Endometrial microvascular endothelial cells (primary cell): ENCODE results near the gene TMEM269. TPM values are rescaled to one million over a fixed set of nuclear protein-coding genes. Genes with fewer than 3 reads are reported as not detected.
"Not testable (repeated sequence)": the region's sequence is repeated elsewhere in the genome, so short reads cannot be mapped to it uniquely, and the experiment has no call there.

Experiments
- in situ Hi-C: cut with HindIII; loops from 2 replicates; pipeline ENCODE4 v1.10.0; 2017; ENCODE audit warnings: low sequenced_read_pairs, low pct_unique_long_range_greater_than_20kb; ENCODE audit errors: inconsistent ontology term
- total RNA-seq: library from RNA; depleted of rRNA; stranded (reverse); fragments of >200 nt; gene quantifications from one replicate; pipeline ENCODE4 v1.2.3, GENCODE V29; 2015; ENCODE audit errors: inconsistent ontology term

TMEM269 gene
- total RNA-seq, 1 donor from 2014 or later = not detected

DNA sequence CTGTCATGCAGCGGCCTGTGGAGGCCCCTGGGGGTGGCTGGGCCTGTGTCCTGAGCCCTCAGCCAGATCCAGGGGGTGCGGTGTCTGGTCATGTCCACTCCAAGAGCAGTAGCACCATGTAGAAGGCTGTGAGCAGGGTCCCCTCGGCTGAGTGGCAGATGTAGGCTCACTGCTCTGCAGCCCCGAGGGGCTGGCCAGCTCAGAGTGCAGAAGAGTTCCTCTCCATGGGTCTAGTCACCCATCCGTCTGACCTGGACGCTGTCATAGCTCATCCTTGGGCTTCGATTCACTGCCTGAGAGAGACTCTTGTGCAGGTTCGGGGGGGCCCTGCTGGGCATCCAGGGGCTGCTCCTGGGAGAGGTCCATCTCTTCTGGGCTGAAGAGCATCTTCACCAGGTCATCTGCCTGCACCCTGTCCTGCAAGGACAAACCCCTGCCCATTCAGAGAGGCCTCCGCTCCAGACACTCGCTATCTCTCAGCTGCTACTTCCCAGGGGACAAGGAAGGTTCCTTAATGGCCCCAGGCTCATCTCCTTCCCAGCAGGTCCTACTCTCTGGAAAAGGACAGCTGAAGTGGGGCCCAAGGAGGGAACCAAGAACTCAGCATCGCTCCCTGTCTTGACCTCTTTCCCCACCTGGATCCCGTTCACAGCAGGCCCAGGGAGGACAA lies 38.2 kb upstream of the TMEM269 start:
- in situ Hi-C loops = no loop called here

DNA sequence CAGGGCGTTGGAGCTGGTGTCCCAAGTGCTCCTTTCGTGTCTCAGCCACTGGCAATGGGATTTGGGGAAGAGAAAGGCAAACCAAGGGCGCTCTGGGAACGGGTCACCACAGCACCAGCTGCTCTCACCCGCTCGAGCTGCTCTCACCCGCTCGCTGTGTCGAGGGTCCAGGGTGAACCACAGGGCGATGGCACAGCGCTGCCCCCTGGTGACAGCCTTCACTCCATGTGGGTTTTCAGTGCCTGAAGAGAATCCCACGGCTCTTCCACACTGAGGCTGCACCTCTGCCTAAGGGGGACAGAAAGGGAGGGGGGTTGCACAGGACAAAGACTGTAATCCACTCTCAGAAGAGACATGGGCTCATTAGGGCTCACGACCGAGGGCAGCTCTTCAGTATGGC lies 37.7 kb upstream of the TMEM269 start:
- in situ Hi-C loops = no loop called here

DNA sequence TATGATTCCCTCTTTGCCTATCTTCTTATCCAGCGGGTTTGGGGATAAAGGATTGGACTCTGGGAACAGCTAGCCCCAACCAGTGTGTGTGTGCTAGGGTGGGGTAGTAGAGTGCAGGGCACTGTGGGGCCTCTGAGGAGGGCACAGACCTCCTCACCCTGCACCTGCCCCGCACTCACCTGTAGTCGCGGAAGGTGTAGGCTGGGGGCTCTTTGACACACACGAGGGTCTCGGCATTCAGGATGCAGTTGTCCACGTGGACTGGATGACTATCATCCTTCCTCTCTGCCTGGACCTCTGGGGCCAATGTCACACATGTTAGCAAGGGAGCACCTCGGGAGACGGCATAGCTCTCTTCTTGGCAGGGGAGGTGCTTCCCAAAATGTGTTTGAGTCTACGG lies 36.8 kb upstream of the TMEM269 start:
- in situ Hi-C loops = no loop called here

DNA sequence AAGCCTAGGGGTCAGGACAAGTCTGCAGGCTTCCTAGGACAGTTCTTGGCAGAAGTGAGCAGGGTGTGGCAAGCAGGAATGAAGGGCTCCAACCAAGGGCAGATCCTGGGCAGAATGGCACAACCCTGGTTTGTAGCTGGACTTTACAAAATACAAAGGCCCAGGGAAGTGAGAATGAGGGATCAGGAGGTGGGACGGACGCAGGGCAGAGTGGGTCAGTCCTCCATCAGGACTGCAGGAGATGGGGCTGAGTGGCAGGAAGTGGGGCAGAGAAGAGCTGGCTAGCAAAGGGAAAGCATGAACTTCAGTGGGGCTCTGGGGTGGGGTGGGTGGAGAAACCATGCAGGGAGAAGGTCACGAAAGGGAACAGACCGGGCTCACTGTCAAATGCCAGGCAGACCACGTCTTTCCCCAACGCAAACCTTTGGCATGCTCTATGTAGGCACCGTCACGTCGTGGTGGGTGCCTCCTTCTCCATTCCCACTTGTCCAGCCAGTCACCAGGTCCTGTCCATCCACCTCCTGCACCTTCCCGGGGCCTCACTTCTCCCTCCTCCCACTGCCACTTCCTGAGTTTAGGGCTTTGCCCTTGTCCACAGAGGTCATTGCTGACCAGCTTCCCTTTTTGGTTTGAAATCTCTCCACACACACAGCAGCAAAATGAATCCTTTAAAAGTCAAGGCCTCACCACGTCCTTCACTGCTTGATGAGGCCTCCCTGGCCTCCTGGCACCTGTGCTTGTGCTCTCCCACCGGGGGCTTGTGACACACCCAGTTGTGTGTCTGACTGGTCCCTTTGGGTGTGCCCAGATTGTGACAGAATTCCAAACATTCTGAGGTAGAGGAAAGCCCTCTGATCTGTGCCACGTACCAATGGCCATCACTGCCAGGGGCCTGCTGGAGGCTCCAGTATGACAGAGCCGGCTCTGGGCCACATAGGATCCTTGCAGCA lies 36.1 kb upstream of the TMEM269 start:
- in situ Hi-C loops = no loop called here

DNA sequence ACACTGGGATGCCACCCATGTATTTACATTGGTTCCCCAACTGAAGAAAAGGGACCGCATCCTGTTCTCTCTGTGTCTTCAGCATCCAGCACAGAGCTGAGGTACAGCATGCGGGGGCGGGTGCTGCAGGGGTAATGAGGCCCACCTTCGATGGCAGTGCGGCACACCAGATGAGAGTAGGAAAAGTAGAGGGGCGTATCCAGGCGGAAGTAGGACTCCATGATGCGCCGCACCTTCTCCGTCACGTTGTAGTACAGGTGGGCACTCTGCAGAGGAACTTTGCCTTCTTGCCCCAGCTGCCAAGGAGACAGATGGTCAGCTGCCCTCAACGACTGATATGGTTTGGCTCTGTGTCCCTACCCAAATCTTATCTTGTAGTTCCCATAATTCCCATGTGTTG lies 34.8 kb upstream of the TMEM269 start:
- in situ Hi-C loops = no loop called here

DNA sequence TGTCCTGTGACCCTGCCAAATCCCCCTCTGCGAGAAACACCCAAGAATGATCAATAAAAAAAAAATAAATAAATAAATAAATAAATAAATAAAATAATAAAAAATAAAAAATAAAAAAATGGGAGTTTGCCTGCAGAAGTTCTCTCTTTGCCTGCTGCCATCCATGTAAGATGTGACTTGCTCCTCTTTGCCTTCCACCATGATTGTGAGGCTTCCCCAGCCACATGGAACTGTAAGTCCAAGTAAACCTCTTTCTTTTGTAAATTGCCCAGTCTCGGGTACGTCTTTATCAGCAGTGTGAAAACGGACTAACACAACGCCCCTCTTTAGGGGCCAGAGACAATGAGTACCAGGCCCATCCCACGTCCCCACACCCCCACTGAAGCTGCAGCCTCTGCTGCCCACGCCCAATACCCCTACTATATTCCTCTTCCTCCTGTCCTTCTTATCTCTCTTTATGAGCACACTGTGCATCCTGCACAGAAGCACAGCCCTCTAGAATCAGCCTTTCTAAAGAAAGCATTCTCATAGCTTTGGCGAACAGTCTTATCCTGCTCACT lies 33.2 kb upstream of the TMEM269 start:
- in situ Hi-C loops = not testable (repeated sequence)

DNA sequence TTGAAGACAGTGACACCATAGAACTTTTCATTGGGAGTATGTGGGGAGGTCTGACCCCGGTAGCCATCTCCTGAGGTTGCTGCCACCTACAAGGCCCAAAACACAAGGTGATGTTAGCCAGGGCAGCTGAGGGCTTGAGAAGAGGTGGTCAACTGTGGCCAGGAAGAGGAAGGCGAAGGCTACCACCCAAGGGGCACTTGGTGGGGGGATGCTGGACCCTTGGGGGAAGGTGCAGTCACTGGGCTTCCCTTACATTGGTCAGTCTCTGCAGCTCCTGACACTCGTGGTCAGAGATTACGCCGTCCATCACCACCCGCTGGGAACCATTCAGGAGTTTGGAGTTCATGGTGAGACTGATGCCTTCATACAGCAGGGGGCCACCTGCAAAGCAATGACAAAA lies 32.5 kb upstream of the TMEM269 start:
- in situ Hi-C loops = no loop called here

DNA sequence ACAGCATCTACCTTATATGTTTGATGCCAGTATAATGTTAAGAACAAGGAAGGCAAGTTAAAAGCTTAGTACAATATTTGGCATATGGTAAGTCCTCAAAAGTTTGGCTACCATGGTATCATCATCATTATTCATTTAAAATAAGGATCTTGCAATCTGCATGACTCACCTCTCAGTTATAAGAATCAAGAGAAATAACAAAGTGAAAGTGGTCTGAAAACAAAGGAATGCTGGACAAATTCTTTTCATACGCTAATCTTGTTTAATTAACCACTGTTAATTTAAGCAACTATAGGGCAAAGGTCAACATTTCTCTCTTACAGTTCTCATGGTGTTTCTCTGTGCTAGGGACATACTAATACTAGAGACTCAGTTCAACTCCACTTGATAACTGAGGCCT lies 31.7 kb upstream of the TMEM269 start:
- in situ Hi-C loops = no loop called here

DNA sequence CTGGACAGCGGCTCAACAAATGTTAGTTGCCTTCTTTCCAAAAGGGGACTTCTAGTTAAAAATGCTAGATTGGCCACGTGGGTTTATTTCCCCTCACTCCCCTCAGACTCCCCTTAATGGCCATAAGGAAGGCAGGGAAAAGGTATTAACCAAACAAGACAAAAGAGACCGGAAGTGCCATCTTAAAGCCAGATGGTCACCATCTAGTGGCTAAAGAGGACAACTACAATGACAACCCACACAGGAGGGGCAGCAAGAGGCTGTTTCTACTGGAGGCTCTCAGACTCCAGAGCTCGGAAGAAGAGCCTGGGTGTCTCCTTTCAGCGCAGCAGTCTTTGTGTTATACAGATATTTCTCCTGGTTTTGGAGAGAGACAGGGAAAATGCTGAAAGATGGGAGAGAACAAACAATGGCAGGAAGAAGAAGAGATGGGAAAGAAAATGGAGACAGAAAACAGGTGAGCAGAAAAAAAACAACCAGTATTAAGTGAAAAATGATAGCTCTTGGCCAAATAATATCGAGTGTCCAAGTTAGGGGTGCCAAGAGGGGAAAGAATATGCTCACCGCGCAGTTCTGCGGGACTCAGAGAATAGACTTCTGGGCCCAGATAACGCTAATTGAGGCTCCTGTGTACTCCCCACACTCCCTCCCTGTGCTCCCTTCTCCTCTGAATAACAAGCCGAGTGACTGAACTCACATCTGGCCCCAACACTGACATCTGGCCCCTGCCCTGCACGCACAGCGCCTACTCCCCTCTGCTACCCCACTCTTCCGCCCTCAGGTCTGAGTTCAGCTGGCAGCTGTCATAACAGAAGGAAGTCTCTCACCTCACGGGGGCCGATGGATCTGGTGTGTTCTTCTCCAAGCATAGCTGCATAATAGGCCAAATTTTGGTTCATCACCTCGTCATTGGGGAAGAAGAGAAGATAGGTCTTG lies 27.6 kb upstream of the TMEM269 start:
- in situ Hi-C loops = no loop called here

DNA sequence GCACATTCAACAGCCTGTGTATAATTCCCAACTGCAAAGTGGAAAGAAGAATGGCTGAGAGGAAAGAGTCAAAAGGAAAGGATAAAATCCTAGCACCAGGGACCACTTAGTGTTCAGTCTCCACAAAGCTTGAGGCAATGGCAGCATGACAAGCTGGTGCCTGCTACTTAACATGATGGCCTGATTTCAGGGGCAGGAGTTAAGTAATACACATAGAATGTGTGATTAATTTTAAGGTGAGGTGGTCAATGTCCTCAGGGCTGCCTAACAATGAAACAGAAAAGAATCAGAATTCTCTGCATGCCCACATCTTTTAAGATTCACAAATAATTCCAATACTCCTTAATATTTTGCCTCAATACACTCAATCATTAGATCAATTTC lies 26.9 kb upstream of the TMEM269 start:
- in situ Hi-C loops = no loop called here

DNA sequence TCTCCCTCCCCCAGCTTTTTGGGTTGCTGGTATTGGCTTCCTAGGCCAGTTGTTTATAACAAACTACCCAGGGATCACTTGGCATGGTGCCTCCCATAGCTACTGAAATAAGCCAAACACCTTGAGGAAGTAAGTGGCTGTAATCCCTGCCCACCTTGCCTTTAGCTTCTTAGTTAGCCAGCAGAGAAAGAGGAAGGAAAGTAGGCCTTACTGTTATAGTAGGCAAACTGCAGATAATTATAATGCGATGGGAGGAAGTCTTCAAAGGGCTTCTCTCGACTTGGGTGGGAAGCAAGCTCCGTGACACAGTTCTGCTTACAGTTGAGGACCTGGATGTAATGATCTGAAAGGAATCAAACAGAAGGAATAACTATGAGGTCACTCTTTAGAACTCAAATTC lies 26.1 kb upstream of the TMEM269 start:
- in situ Hi-C loops = no loop called here

DNA sequence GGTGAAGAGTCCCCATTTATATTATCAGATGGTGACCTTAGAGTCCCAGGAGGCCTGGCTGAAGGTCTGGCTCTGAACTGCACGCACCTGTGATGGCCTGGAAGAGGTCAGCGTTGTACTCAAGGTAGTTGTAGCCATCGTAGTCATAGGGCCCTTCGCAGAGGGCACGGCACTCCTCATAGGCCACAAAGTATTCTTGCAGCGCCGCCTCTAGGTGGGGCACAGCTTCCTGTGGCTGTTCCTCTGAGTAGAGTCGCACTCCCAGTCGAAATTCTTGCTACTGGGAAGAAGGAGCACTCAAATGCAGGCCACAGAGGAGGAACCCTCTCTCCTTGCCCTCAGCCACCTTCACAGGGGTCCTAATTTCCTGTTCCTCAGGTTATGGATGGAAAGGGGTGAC lies 25.7 kb upstream of the TMEM269 start:
- in situ Hi-C loops = no loop called here

DNA sequence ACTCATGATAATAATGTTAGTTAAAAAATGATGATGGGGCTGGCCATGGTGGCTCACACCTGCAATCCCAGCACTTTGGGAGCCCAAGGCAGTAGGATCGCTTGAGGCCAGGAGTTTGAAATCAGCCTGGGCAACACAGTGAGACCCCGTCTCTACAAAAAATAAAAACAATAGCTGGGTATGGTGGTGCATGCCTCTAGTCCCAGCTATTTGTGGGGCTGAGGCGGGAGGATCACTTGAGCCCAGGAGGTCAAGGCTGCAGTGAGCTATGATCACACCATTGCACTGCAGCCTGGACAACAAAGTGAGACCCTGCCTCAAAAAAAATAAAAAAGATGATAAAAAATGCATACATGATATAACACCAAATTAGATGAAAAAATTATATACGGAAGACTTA lies 23.2 kb upstream of the TMEM269 start:
- in situ Hi-C loops = no loop called here

DNA sequence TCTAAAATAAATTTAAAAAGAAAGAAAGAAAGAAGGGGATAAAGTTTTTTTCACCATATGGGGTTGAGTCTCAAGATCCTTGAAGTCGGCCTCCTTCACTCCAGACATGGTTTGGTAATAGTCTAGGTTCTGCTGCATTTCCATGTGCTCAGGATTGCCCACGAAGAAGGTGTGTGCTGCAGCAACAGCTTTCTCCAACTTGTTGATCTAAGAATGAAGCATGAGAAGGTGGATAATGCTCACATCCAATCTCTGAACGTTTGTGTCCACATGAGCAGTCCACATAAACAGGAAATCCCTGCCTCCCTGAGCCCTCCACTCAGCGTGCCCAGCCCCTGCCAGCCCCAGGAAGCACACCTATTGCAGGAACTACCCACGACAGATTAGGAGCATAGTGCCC lies 22.5 kb upstream of the TMEM269 start:
- in situ Hi-C loops = no loop called here

DNA sequence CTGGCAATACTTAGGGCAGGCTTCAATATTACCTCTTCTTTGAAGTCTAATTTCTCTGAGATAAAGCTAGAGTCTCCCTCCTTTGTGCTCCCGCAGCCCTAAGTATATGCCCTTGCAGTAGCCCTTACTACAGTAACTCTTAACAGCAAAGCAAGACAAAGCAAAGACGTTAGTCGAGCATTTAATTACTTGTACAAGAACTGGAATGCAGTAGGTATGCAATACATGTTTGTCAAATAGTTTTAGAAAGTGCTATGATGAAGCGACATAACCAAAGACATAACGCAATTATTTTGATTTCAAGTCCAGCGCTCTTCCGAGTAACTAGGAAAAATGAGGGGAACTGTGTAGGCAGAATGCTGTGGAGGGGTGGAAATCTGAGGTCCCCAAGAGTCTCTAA lies 19.5 kb upstream of the TMEM269 start:
- in situ Hi-C loops = no loop called here

DNA sequence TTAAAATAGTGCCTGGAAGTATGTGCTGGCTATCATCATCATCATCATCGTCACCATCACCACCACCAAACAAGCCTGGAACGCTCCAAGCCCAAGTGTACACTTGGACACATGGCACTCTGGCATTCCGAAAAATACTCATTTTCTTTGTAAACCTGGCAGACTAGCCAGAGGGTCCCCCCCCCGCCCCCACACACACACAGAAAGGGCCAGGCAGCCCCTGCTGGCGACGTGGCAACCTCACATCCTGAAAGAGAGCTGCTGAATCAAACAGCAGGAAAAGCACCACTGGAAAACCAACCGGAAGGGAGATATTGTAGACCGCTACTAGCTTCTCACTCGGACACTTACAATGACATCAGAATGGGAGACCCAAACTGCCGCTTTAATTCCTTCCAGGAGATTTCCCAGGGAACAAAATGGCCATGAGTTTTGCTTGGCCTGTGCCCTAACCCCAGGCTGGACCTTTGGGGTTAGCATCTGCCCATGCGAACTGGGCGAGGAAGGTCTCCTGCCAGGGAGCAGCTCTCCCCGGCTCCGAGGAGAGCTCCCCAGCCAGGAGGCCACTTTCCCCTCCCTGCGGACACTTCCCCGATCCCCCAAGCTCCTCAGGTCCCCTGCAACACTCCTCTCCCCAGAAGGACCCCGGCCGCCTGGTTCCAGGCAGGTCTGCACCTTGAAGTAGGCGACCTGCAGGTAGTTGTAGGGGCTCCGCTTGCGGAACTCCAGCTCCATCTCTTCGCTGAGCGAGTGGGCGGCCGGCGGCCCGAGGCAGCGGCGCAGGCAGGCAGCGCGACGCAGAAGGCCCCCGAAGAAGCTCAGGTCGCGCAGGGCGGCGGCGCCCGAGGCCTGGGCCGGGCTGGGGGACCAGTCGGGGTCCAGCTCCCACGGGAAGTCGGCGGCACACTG lies 18.7 kb upstream of the TMEM269 start:
- in situ Hi-C loops = no loop called here

DNA sequence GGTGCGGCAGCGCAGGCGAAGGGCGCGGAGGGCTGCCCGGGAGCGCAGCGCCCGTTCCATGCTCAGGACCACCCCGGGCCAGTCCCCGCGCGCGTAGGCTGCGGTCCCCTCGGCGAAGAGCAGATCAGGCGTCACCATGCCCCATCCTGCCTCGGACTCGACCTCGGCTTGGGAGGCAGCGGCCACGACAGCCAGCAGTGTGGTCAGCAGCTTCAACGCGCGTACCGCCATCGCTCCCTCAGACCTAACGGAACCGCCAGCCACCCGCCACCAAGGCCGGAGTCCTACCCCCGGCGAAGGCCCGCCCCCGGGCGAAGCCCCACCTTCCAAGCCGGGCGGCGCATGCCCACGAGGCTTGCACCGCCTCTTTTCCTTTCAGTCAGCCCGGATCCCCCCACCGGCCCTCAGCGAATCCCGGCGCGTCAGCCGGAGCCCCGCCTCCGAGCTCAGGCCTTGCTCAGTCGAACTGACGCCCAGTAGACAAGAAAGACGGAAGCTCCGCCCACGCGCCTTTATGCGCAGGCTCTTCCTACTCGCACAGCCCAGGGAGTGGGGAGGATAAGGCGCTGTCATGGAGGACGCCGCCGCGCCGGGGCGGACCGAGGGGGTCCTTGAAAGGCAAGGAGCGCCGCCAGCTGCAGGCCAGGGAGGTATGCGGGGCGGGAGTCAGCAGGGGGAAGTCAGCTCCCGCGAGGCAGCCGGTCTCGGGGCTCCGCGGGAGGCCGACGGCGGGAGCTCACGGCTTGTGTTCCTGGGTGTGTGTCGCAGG lies 17.9 kb upstream of the TMEM269 start, which contains the start of the genes C1orf50 and P3H1:
TSS of gene C1orf50 (plus strand) at position 509 of the 769 bp plus-strand sequence. CDS start at position 572, 63 bp downstream.
TSS of gene P3H1 (minus strand) at position 288 of the 769 bp plus-strand sequence. CDS start at position 231, 57 bp downstream.
- in situ Hi-C loops = no loop called here
